Skeletal muscle tissue (tissue), 4 donors: Measurements from ENCODE around the gene TGM2. TPM values are rescaled to one million over a fixed set of nuclear protein-coding genes. Genes with fewer than 3 reads are reported as not detected.

ENCODE experiments used
- H3K27ac ChIP-seq: one replicate; pipeline ENCODE4 v1.7.0; 2013; ENCODE audit warnings: mild to moderate bottlenecking, low read depth, low read length, inconsistent platforms
- H3K27me3 ChIP-seq, 3 donors: one replicate each; pipeline ENCODE4 v1.7.0; 2013; ENCODE audit warnings: low read length in 3 of 3; ENCODE audit not compliant: control insufficient read depth in 3 of 3, insufficient read depth in 3 of 3
- H3K36me3 ChIP-seq, 3 donors: one replicate each; pipeline ENCODE4 v1.7.0; 2013; ENCODE audit warnings: low read length in 3 of 3; ENCODE audit not compliant: control insufficient read depth in 3 of 3, insufficient read depth in 3 of 3
- H3K4me1 ChIP-seq, 3 donors: one replicate each; pipeline ENCODE4 v1.7.0; 2013; ENCODE audit warnings: low read length in 3 of 3, mild to moderate bottlenecking in 3 of 3; ENCODE audit not compliant: control insufficient read depth in 3 of 3, insufficient read depth in 3 of 3
- H3K4me3 ChIP-seq, 3 donors: one replicate each; pipeline ENCODE4 v1.7.0; 2013; ENCODE audit warnings: low read length in 3 of 3
- H3K9ac ChIP-seq, 3 donors: one replicate each; pipeline ENCODE4 v1.7.0; 2013; ENCODE audit warnings: low read length in 3 of 3, mild to moderate bottlenecking in 3 of 3, moderate library complexity in 2 of 3, low read depth in 1 of 3
- H3K9me3 ChIP-seq, 3 donors: one replicate each; pipeline ENCODE4 v1.7.0; 2013; ENCODE audit warnings: low read length in 3 of 3; ENCODE audit not compliant: control insufficient read depth in 3 of 3
- total RNA-seq: library from RNA; depleted of rRNA; stranded (reverse); fragments of >200 nt; gene quantifications from one replicate; pipeline ENCODE4 v1.2.3, GENCODE V29; 2014
- donor health status: Osteomylitis.

Gene TGM2
- total RNA-seq, 1 donor from 2014 or later: 7.3 TPM

- Histone ChIP-seq H3K36me3 (peaks cover 0 to 24% (median 20%) of the 10 kb centered on the region in 3 donors), H3K27me3 (no peaks in the 10 kb centered on the region)
These were observed 8.0 kb downstream of the TGM2 start for GRCh38 chr20:38156888-38157634.

GRCh38 chr20:38156280-38156679 lies 8.8 kb downstream of the TGM2 start:
- H3K36me3 ChIP-seq: peaks cover 0 to 27% (median 24%) of the 10 kb centered on the region in 3 donors

More at GRCh38 chr20:38156888-38157634, 8.0 kb downstream of the TGM2 start:
- Histone ChIP-seq H3K27ac (peak overlapping the region; percentile 68), H3K9me3 (no peaks in the 10 kb centered on the region), H3K9ac (peak overlapping the region in 1 of 3 donors; percentile 47), H3K4me3 (no peak overlapping the region), H3K4me1 (peaks cover 14 to 42% (median 36%) of the 10 kb centered on the region in 3 donors)

GRCh38 chr20:38155811-38156210 lies 9.3 kb downstream of the TGM2 start:
- H3K36me3 ChIP-seq: peaks cover under 1 to 28% (median 25%) of the 10 kb centered on the region in 3 donors
- H3K4me1 ChIP-seq: peaks cover 19 to 49% (median 43%) of the 10 kb centered on the region in 3 donors
- H3K9me3 ChIP-seq: no peaks in the 10 kb centered on the region
- no peak overlapping the region for H3K9ac ChIP-seq
- H3K27ac ChIP-seq: peak overlapping the region; percentile 68
- H3K27me3 ChIP-seq: no peaks in the 10 kb centered on the region
- no peak overlapping the region for H3K4me3 ChIP-seq

More at GRCh38 chr20:38156280-38156679, 8.8 kb downstream of the TGM2 start:
- Histone ChIP-seq H3K27ac (peak overlapping the region; percentile 68), H3K27me3 (no peaks in the 10 kb centered on the region), H3K9ac (no peak overlapping the region), H3K9me3 (no peaks in the 10 kb centered on the region), H3K4me1 (peaks cover 19 to 48% (median 42%) of the 10 kb centered on the region in 3 donors), H3K4me3 (no peak overlapping the region)

- Histone ChIP-seq H3K9ac (no peak overlapping the region), H3K4me1 (peaks cover 19 to 41% (median 41%) of the 10 kb centered on the region in 3 donors), H3K4me3 (no peak overlapping the region), H3K36me3 (peaks cover 8 to 30% (median 30%) of the 10 kb centered on the region in 3 donors), H3K27me3 (no peaks in the 10 kb centered on the region), H3K27ac (peak overlapping the region; percentile 78), H3K9me3 (no peaks in the 10 kb centered on the region)
These were observed 11.7 kb downstream of the TGM2 start for GRCh38 chr20:38153401-38153800.

GRCh38 chr20:38152621-38153221 lies 12.3 kb downstream of the TGM2 start:
- H3K36me3 ChIP-seq: peaks cover 8 to 37% (median 34%) of the 10 kb centered on the region in 3 donors
- peaks cover 14 to 34% (median 34%) of the 10 kb centered on the region in 3 donors for H3K4me1 ChIP-seq
- no peaks in the 10 kb centered on the region for H3K9me3 ChIP-seq
- H3K4me3 ChIP-seq: peak overlapping the region in 2 of 3 donors; percentile 15 to 45
- no peak overlapping the region for H3K9ac ChIP-seq
- H3K27me3 ChIP-seq: no peaks in the 10 kb centered on the region
- peak overlapping the region; percentile 78 for H3K27ac ChIP-seq

GRCh38 chr20:38152175-38152620 lies 12.9 kb downstream of the TGM2 start:
- Histone ChIP-seq H3K36me3 (peaks cover 8 to 42% (median 34%) of the 10 kb centered on the region in 3 donors), H3K9me3 (no peaks in the 10 kb centered on the region), H3K27ac (peak overlapping the region; percentile 78), H3K4me3 (peak overlapping the region in 2 of 3 donors; percentile 15 to 45), H3K4me1 (peaks cover 11 to 31% (median 31%) of the 10 kb centered on the region in 3 donors), H3K27me3 (no peaks in the 10 kb centered on the region), H3K9ac (no peak overlapping the region)

- Histone ChIP-seq H3K9ac (no peak overlapping the region), H3K27me3 (no peaks in the 10 kb centered on the region), H3K36me3 (peaks cover 8 to 49% (median 37%) of the 10 kb centered on the region in 3 donors), H3K4me3 (no peak overlapping the region), H3K9me3 (no peaks in the 10 kb centered on the region), H3K4me1 (peaks cover 6 to 25% (median 25%) of the 10 kb centered on the region in 3 donors), H3K27ac (peak overlapping the region; percentile 78)
These were observed 13.6 kb downstream of the TGM2 start for GRCh38 chr20:38151455-38151854.

GRCh38 chr20:38150335-38151170 lies 14.5 kb downstream of the TGM2 start:
- peaks cover 9 to 46% (median 34%) of the 10 kb centered on the region in 3 donors for H3K36me3 ChIP-seq
- no peaks in the 10 kb centered on the region for H3K27me3 ChIP-seq
- H3K9ac ChIP-seq: no peak overlapping the region
- no peak overlapping the region for H3K27ac ChIP-seq
- H3K4me3 ChIP-seq: no peak overlapping the region
- H3K9me3 ChIP-seq: no peaks in the 10 kb centered on the region
- peaks cover 5 to 19% (median 17%) of the 10 kb centered on the region in 3 donors for H3K4me1 ChIP-seq

GRCh38 chr20:38148328-38149102 lies 16.6 kb downstream of the TGM2 start:
- Histone ChIP-seq H3K9ac (no peak overlapping the region), H3K27ac (no peak overlapping the region), H3K36me3 (peaks cover 9 to 48% (median 26%) of the 10 kb centered on the region in 3 donors), H3K4me3 (no peak overlapping the region), H3K27me3 (no peaks in the 10 kb centered on the region), H3K9me3 (no peaks in the 10 kb centered on the region), H3K4me1 (peaks cover 19 to 31% (median 30%) of the 10 kb centered on the region in 3 donors)
